Measurements from ENCODE around the gene UBE2E3. TPM values are rescaled to one million over a fixed set of nuclear protein-coding genes. Genes with fewer than 3 reads are reported as not detected.

The UBE2E3 gene
- total RNA-seq, 2 experiments from 2014 or later: 26.7 to 29.4 TPM

DNA sequence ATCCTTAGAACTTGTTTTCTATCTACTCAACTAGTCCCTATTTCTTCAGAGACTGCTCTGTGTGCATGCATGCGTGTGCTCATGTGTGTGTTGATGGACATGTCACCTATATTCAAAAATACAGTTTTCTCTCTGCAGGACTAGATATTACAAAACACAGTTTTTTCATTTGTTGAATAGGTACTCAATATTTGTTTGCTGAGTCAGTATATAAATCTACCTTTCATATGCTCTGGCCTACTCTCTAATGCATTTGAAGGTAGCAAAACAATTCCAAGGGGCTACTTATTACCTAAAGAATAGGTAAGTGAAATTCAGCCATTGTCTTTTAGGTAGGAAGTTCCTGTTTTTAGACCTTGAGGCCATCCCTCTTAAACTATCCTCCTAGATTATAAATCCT is 8.6 kb upstream of the UBE2E3 start:
- H3K9me3 Mint-ChIP-seq: no peaks in the 10 kb centered on the region
- DNase-seq (no peak), ATAC-seq (no peak)
- H3K4me1 Mint-ChIP-seq (ENCODE audit: low read depth): no peaks in the 10 kb centered on the region
- H3K36me3 Mint-ChIP-seq (ENCODE audit: low read depth): no peaks in the 10 kb centered on the region
- ChIA-PET POLR2A (no interaction called here), CTCF (no interaction called here)
- intact Hi-C loops (cut with micrococcal nuclease): no loop called here
- TF ChIP-seq, protein P1, sequence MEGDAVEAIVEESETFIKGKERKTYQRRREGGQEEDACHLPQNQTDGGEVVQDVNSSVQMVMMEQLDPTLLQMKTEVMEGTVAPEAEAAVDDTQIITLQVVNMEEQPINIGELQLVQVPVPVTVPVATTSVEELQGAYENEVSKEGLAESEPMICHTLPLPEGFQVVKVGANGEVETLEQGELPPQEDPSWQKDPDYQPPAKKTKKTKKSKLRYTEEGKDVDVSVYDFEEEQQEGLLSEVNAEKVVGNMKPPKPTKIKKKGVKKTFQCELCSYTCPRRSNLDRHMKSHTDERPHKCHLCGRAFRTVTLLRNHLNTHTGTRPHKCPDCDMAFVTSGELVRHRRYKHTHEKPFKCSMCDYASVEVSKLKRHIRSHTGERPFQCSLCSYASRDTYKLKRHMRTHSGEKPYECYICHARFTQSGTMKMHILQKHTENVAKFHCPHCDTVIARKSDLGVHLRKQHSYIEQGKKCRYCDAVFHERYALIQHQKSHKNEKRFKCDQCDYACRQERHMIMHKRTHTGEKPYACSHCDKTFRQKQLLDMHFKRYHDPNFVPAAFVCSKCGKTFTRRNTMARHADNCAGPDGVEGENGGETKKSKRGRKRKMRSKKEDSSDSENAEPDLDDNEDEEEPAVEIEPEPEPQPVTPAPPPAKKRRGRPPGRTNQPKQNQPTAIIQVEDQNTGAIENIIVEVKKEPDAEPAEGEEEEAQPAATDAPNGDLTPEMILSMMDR (IDR thresholded peaks at IDR 0.05): no peak
- H3K4me3 Mint-ChIP-seq: no peak overlapping the region
- no peak overlapping the region for H3K27ac Mint-ChIP-seq
- H3K27me3 Mint-ChIP-seq: peaks cover 3% of the 10 kb centered on the region

DNA sequence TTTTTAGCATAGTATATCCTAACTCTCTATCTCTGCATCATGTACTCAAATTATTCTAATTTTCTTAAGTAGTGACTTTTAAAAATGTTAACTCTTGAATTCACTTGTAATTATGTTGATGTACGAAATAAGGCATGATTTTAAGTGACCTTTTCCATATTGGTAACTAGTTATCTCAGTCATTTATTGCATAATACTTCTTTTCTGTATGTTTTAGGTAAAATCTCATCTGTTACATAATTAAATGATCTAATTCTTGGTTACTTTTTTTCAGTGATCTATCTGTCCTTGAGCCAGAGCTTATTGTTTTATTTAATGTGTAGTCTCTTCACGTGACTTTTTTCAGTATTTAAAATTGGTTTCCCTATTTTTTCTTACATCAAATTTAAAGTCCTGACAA is 4.8 kb upstream of the UBE2E3 start:
- Mint-ChIP-seq H3K4me3 (no peak overlapping the region), H3K9me3 (no peaks in the 10 kb centered on the region), H3K27ac (no peak overlapping the region), H3K36me3 (ENCODE audit: low read depth) (no peaks in the 10 kb centered on the region), H3K4me1 (ENCODE audit: low read depth) (peaks cover 8% of the 10 kb centered on the region), H3K27me3 (peaks cover 3% of the 10 kb centered on the region)
- CTCF ChIA-PET: no interaction called here
- TF ChIP-seq, protein P1 (IDR thresholded peaks at IDR 0.05): no peak
- intact Hi-C loops (cut with micrococcal nuclease): no loop called here
- POLR2A ChIA-PET: no interaction called here
- DNase-seq (no peak), ATAC-seq (no peak)

DNA sequence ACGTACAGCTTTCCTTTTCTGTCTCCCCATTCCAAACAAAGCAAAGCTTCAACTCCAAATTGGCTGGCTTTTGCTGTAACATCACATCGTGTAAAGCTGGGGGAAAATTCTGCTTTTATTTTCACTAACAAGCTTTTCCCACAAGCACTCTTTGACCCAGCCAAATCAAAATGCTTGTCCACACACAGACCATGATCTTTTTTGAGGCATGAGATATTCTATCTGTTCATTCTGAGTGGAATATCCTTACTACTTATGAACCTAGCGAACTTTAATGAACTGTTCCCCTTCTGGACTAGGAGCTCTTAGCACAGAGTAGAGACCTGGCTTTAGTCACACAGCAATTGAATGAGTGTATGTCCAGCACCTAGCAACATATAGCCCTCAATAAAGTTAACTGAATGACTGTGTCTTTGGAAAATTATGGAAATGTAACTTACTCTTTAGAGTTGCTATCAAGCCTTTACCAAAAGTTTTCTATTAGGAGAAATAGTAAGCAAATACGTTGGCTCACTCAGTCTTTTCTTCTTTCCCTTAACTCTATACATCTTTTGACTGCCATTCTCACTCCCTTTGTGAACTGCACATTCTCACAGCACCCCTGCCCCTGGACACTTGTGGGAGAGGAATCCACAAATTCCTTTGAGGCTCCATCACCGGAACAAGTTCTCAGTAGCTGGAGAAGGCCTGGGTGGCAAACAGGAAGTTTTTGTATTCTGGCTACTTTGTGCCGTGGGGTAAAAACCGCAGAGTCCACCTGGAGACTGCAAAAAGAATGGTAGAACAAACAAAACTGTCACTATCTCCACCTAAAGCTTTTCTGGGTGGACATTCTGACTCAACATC is 1.3 kb upstream of the UBE2E3 start:
- TF ChIP-seq, protein P1 (IDR thresholded peaks at IDR 0.05): no peak
- CTCF ChIA-PET: interaction anchor here (1.4 to 3.0 kb wide), 6 partner anchors 9 to 853 kb away, joined by 3 to 18 read pairs (median 8); no protein-coding TSS in a partner anchor
- ATAC-seq (no peak), DNase-seq (no peak)
- POLR2A ChIA-PET: interaction anchor here (0.8 to 2.9 kb wide), 5 partner anchors 9 to 59 kb away, joined by 3 to 20 read pairs (median 4); no protein-coding TSS in a partner anchor
- Mint-ChIP-seq H3K9me3 (no peaks in the 10 kb centered on the region), H3K36me3 (ENCODE audit: low read depth) (peaks cover 15% of the 10 kb centered on the region), H3K27me3 (no peaks in the 10 kb centered on the region), H3K4me1 (ENCODE audit: low read depth) (peaks cover 31% of the 10 kb centered on the region), H3K4me3 (peak overlapping the region; percentile 73), H3K27ac (peak overlapping the region; percentile 67)
- intact Hi-C loops (cut with micrococcal nuclease): no loop called here

DNA sequence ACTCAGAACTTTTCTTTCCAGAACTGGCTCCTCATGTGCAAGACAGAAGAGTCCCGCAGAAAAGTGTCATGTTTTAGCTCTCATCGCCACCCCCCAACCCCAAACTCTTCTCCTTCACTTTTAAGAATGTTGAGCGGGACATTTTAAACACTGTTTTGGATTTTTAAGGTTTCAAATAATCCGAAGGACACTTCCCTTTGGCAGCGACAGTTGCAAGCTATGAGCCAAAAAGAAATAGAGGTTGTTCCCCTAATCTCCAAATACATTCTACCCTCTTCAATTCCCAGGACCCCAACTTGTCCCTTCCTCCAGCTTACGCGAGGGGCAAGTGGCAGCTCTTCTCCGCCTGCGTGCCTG is 678 bp upstream of the UBE2E3 start:
- no peaks in the 10 kb centered on the region for H3K9me3 Mint-ChIP-seq
- POLR2A ChIA-PET: interaction anchor here (0.8 to 2.9 kb wide), 6 partner anchors 9 to 58 kb away, joined by 3 to 20 read pairs (median 4); no protein-coding TSS in a partner anchor
- peak overlapping the region; percentile 73 for H3K4me3 Mint-ChIP-seq
- H3K27me3 Mint-ChIP-seq: no peaks in the 10 kb centered on the region
- CTCF ChIA-PET: interaction anchor here (0.6 to 3.0 kb wide), 10 partner anchors 10 to 854 kb away, joined by 3 to 18 read pairs (median 3); no protein-coding TSS in a partner anchor
- TF ChIP-seq, protein P1 (IDR thresholded peaks at IDR 0.05): no peak
- intact Hi-C loops (cut with micrococcal nuclease): loop anchor here (5.0 kb wide), 2 partner anchors 58 to 478 kb away; partner anchors contain the start of gene ITGA4
- peak overlapping the region; percentile 67 for H3K27ac Mint-ChIP-seq
- ATAC-seq: no peak
- peaks cover 18% of the 10 kb centered on the region for H3K36me3 Mint-ChIP-seq (ENCODE audit: low read depth)
- peaks cover 36% of the 10 kb centered on the region for H3K4me1 Mint-ChIP-seq (ENCODE audit: low read depth)
- no peak for DNase-seq
